Mononuclear cell (primary cell): Measurements from ENCODE around the gene EMP3. TPM values are rescaled to one million over a fixed set of nuclear protein-coding genes. Genes with fewer than 3 reads are reported as not detected.
"Not testable (repeated sequence)": the region's sequence is repeated elsewhere in the genome, so short reads cannot be mapped to it uniquely, and the experiment has no call there.

ENCODE experiments used
- H3K27me3 ChIP-seq: 2 replicates; pipeline ENCODE4 v1.6.0; 2011; ENCODE audit warnings: low read length, control low read depth; ENCODE audit not compliant: insufficient read depth
- H3K4me1 ChIP-seq: 2 replicates; pipeline ENCODE4 v1.5.1; 2011; ENCODE audit warnings: mild to moderate bottlenecking, low read length, control low read depth; ENCODE audit not compliant: insufficient read depth
- H3K4me3 ChIP-seq: 2 replicates; pipeline ENCODE4 v1.5.1; 2011; ENCODE audit warnings: mild to moderate bottlenecking, low read length, moderate library complexity
- H3K9me3 ChIP-seq: 2 replicates; pipeline ENCODE4 v1.5.1; 2011; ENCODE audit warnings: low read depth, mild to moderate bottlenecking, control low read depth, low read length
- total RNA-seq: library from RNA; depleted of rRNA; stranded (reverse); fragments of >200 nt; gene quantifications from one replicate; pipeline ENCODE4 v1.2.3, GENCODE V29; 2012

EMP3 gene
- total RNA-seq, 1 donor = 230 TPM

DNA sequence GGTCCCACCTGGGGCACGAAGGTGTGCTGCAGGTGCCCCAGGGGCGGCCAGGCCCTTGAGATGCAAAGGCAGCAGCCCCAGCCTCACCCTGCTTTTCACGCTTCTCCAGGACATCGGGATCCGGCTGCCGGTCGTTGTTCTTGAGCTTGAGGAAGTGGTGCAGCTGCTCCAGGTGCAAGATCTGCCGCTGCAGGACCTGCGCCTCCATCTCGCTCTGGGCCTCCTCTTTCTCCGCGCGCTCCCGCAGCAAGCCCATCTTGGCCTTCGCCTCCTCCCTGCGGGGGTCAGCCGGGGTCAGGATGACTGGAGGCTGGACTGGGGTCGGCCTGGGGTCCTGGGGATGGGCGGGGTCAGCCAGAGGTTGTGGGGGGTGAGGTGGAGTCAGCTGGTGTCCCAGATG is 21.5 kb upstream of the EMP3 start:
- Histone ChIP-seq H3K4me1 (no peaks in the 10 kb centered on the region), H3K27me3 (no peaks in the 10 kb centered on the region), H3K4me3 (no peak overlapping the region), H3K9me3 (no peaks in the 10 kb centered on the region)

DNA sequence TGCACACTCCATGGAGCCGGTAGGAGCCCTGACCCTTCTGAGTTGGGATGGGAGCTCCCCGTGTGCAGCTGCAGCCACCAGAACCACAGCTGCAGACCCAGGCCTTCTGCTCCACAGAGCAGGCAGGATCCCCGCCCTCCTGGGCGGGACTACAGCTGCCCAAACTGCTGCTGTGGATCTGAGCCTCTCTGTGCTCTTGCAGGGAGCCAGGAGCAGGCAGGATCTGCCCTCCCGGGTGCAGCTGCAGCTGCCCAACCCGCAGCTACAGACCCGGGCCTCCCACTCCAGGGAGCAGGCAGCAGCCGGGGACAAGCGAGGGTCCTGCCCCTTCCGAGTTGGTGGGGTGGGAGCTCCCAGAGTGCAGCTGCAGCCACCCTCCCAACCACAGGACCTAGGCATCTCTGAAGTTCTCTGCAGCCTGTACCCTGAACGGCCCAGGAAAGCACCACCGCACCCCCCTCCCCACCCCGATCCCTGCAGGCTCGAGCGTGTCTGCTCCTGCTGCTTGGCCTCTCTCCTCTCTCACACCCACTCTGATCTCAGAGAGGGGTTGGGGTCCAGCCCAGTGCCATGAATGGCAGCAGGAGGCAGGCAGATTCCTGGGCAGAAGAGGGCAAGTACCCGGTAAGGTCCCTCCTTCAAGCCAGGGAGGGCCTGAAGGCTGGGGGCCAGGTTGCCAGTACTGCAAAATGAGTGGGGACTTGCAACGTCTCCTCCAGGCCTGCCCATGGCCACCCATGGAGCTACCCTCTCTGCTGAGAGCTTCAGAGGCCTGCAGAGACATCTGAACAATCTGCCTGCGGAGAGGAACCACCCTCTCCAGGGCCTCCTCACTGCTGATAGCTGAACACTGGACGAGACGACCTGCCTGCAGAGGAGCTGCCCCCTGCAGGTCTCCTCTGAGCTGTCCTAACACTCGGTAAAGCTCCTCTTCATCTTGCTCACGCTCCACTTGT is 16.4 kb upstream of the EMP3 start:
- Histone ChIP-seq H3K27me3 (no peaks in the 10 kb centered on the region), H3K4me3 (no peak overlapping the region), H3K4me1 (no peaks in the 10 kb centered on the region), H3K9me3 (no peaks in the 10 kb centered on the region)

DNA sequence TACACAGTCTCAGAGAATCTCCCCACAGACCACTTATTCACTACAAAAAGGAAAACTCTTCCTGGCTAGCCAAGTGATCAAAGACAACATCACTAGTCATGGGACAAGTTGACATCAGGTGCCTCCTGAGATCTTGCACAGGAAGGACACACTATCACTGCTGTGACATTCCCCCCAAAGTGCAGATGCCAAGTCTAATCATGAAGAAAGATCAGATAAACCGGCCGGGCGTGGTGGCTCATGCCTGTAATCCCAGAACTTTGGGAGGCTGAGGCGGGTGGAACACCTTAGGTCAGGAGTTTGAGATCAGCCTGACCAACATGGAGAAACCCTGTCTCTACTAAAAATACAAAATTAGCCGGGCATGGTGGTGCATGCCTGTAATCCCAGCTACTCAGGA is 15.6 kb upstream of the EMP3 start:
- H3K4me3 ChIP-seq, H3K27me3 ChIP-seq, H3K9me3 ChIP-seq, H3K4me1 ChIP-seq: not testable (repeated sequence)

DNA sequence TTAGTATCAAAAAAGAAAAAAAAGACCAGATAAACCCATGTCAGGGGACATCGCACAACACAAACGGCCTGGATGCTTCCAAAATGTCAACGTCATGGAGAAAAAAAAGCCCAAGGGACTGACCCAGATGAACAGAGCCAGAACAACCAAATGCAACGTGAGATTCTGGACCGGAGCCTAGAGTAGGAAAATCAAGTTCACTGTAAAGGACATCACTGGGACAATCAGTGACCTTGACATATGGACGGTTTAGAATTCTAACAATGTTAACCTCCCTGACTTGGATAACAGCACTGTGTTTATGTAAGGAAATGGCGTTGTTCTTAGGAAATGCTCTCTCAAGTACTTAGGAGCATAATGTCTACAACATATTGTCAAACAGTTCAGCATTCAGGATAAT is 15.1 kb upstream of the EMP3 start:
- Histone ChIP-seq H3K4me3 (no peak overlapping the region), H3K9me3 (no peaks in the 10 kb centered on the region), H3K4me1 (no peaks in the 10 kb centered on the region), H3K27me3 (no peaks in the 10 kb centered on the region)

DNA sequence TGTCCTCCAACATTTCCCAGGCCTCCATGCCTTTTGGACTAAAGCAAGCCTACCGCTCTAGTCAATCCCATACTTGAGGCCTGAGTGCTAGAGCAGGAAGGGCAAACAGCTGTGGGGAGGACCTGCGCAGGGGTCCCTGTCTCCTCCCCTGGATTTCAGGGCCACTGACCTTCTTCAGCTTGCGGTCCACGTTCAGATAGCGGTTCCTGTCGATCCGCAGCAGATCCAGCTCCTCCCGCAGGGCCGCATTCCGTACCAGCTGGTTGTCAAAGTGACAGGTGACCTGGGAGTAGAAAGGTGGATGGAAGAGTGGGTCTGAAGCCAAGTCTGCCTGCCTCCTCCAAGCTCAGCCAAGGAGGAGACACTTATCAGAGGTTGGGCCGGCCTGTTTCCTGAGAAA is 14.0 kb upstream of the EMP3 start:
- Histone ChIP-seq H3K9me3 (no peaks in the 10 kb centered on the region), H3K4me3 (no peak overlapping the region), H3K27me3 (no peaks in the 10 kb centered on the region), H3K4me1 (no peaks in the 10 kb centered on the region)

DNA sequence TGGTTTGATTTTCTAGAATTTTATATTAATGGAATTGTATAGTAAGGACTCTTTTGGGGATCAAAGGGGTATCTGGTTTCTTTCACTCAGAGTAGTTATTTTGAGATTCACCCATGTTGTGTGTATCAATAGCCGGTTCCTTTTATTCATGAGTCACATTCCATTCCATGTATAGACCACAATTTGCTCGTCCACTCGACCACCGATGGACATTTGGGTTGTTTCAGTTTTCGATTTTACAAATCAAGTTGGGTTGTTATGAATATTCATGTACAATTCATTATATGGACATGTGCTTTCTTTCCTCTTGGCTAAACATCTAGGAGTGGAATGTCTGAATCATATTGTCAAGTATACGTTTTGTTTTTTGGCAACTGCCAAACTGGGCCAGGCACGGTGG is 9.6 kb upstream of the EMP3 start:
- no peak overlapping the region for H3K4me3 ChIP-seq
- H3K27me3 ChIP-seq = no peaks in the 10 kb centered on the region
- peaks cover 9% of the 10 kb centered on the region for H3K4me1 ChIP-seq
- H3K9me3 ChIP-seq = no peaks in the 10 kb centered on the region

DNA sequence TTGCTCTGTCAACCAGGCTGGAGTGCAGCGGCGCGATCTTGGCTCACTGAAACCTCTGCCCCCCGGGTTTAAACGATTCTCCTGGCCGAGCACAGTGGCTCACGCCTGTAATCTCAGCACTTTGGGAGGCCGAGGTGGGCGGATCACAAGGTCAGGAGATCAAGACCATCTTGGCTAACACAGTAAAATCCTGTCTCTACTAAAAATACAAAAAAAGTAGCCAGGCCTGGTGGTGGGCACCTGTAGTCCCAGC is 7.7 kb upstream of the EMP3 start:
- H3K27me3 ChIP-seq, H3K4me3 ChIP-seq, H3K9me3 ChIP-seq: not testable (repeated sequence)
- H3K4me1 ChIP-seq = peaks cover 24% of the 10 kb centered on the region

DNA sequence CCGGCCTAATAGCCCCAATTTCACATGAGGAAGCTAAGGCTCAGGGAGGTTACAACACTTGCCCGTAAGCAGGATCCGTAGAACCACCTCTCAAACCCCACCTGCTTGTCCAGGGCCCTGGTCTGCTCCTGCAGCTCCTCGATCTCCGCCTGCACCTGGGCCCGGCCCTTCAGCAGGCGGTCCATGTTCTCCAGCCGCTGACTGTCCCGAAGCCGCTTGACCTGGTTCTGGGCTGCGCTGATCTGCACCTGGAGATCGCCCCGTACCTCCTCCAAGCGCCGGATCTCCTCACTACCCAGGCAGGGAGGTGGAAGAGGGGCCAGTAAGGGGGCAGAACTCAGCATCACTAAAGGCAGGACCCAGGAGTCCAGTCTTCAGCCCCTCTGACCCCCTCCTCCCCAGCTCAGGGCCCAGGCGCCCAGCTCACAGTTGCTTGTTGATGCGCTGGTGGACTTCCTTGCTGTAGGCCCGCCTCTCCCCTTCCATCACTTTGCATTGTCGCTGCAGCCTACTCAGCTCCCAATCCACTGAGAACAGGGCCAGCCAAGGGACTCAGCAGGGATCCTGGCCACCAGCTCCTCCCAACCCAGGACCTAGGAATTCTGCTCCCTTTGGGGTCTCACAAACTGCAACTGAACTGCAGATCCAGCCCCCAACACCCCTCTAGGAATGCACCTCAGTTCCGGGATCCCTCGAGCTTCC is 6.9 kb upstream of the EMP3 start:
- Histone ChIP-seq H3K27me3 (no peaks in the 10 kb centered on the region), H3K4me3 (no peak overlapping the region), H3K4me1 (peaks cover 32% of the 10 kb centered on the region), H3K9me3 (no peaks in the 10 kb centered on the region)

DNA sequence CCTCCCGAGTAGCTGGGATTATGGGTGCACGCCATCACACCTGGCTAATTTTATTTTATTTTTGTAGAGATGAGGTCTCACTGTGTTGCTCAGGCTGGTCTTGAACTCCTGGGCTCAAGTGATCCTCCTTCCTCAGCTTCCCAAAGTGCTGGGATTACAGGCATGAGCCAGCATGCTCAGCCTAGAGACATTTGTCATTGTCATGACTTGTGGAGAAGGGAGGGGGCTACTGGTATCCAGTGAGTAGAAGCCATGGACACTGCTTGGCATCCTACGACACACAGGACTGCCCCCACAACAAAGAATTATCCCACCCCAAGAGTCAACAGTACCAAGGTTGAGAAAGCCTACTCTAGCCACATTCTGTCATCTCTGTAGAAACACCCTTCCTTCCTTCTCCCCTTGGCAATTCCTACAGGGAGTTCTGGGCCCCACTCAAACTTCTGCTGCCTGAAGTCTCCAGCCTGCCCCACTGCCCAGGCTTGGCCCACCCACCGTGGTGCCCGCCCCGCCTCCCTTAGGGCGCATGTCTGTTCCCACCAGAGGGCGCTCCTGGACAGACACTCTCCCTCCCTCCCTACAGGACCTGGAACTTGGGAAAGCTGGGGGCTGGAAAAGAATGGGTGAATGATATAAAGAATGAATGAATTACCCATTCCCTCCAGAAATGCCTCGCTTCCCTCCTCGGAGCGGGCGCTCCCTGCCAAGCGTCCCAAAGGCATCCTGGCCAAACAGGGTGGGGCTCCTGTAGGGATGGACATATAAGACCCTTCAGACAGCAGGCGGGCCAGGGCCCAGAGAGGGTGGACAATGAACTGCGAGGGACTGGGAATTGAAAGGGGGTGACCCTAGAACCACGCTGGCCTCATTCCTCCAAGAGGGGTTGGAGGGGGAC is 5.5 kb upstream of the EMP3 start:
- H3K9me3 ChIP-seq = no peaks in the 10 kb centered on the region
- no peaks in the 10 kb centered on the region for H3K27me3 ChIP-seq
- peaks cover 47% of the 10 kb centered on the region for H3K4me1 ChIP-seq
- no peak overlapping the region for H3K4me3 ChIP-seq

DNA sequence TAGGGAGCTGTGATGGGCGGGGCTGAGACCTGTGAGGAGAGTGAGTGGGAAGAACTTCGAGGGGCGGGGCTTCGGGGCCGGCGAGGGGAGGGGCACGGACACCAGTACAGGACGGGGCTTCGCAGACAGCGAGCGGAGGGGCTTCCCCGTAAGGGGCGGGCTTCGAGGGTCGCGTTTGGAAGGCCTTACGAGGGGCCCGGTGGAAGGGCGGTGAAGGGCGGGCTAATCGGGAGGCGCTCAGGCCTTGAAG is 4.1 kb upstream of the EMP3 start:
- no peaks in the 10 kb centered on the region for H3K27me3 ChIP-seq
- H3K9me3 ChIP-seq = no peaks in the 10 kb centered on the region
- H3K4me1 ChIP-seq = peaks cover 53% of the 10 kb centered on the region
- H3K4me3 ChIP-seq = peak overlapping the region; percentile 69

DNA sequence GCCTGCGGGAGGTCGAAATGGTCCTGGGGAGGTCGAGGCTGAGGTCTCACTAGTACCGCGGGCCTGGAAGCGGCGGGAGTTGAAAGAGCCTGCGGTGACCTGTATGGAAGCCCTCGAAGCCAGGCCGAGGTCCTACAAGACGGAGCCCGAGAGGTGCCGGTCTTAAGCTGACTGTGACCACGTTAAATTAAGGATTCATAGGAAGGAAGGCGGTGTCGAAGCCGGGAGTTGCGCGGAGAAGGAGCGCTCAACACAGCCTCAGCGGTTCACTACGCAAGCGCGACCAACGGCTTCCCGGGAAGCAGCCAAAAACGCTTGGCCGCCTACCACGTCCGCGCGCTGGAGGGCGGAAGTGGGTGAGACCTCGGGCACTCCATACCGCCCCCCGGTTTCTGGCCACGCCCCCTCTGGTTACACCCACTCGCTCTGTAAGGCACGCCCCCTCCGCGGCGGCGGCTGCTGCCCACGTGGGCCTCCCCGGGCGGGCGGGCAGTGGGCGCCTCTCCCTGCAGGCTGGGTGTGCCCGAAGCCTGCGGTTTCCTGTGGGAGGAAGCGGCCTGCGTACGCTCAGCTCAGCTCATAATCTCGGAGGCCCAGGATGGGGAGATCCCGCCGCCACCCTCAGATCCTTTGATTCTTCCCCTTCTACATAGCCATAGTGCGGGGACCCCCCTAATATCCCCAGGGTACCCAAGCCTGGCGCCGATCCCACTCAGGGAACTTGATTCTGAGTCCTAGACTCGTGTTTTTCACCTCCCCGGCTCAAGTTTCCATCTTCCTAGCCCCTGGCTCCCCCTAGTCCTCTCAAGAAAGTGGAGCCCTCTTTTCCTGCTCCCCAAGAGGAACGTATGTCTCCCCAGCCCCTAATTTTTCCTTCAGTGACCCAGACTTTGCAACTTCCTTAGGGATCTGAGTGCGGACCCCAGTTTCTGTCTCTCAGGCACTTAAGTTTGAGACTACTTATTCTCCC is 3.4 kb upstream of the EMP3 start:
- no peaks in the 10 kb centered on the region for H3K9me3 ChIP-seq
- peaks cover 59% of the 10 kb centered on the region for H3K4me1 ChIP-seq
- H3K27me3 ChIP-seq = no peaks in the 10 kb centered on the region
- H3K4me3 ChIP-seq = peak overlapping the region; percentile 69

DNA sequence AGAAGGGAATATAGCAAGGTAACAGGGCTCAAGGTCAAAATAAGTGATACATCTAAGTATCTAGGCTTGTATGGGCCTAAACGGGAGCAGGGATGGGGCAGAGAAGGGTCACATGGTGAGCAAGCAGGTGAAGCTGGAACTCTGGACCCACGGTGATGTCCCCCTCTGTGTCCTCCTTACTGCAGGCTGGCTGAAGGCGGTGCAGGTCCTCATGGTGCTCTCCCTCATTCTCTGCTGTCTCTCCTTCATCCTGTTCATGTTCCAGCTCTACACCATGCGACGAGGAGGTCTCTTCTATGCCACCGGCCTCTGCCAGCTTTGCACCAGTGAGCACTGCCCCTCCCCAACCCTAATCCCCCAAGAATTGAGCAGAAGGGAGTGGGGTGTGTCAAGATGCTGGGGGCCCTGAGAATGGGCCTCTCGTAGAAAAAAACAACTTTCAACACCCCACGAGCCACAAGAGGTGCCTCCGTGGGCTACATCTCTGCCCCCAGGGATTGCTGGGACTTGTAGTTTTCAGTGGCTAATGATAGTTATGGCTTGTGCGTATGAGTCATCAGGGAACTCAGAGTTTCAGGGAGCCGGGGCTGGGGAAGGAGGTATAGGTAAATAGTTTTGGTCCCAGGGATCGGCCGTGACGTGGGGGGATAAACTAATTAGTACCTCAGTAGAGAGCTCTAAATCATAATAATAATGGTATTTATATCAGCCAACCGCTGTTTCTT is 4.0 kb downstream of the EMP3 start:
- peak overlapping the region; percentile 29 for H3K4me3 ChIP-seq

DNA sequence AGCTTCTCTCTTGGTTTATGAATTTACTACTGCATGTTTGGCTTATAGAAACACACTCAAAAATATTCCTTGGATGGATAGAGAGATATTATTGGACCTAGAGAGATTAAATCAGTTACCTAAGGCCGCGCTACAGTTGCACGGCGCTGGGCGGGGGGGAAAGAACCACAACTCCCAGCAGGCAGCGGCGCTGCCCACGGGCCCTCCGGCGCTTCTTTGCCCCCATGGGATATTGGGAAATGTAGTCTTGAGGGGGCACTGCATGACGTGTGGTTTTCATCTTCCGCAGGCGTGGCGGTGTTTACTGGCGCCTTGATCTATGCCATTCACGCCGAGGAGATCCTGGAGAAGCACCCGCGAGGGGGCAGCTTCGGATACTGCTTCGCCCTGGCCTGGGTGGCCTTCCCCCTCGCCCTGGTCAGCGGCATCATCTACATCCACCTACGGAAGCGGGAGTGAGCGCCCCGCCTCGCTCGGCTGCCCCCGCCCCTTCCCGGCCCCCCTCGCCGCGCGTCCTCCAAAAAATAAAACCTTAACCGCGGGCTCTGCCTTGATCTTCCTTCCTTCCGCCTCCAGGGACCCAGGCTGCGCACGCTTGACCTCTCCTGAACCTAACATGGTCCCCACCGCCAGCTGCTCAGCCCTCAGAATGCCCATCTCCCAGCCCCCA is 4.8 kb downstream of the EMP3 start:
- Histone ChIP-seq H3K27me3 (no peaks in the 10 kb centered on the region), H3K4me1 (peaks cover 83% of the 10 kb centered on the region), H3K9me3 (no peaks in the 10 kb centered on the region), H3K4me3 (peak overlapping the region; percentile 29)

More for the DNA sequence above, 4.0 kb downstream of the EMP3 start:
- peaks cover 86% of the 10 kb centered on the region for H3K4me1 ChIP-seq
- no peaks in the 10 kb centered on the region for H3K9me3 ChIP-seq
- no peaks in the 10 kb centered on the region for H3K27me3 ChIP-seq

DNA sequence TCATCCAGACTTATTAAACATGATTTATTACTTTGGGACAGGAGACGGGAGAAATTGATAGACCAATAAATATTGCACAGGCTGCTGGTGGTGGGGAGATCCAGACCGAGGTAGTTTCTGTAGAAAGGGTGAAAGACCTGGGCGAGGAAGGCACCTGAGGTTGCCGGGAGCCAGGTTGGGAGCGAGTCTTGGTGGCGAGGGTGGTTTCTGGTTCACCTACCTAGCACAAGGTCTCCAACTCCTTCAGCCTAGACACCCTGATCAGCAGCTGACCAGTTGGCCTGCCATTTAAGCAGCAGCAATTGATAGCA is 7.0 kb downstream of the EMP3 start:
- Histone ChIP-seq H3K4me3 (peak overlapping the region; percentile 22), H3K4me1 (peaks cover 70% of the 10 kb centered on the region), H3K27me3 (no peaks in the 10 kb centered on the region), H3K9me3 (no peaks in the 10 kb centered on the region)
